Esophagus muscularis mucosa (tissue), 3 donors: ENCODE results near the gene DDX5.

Source experiments
- POLR2A ChIP-seq: fragments of 450-650 bp; IDR thresholded peaks from one replicate; pipeline ENCODE4 v1.6.1; 2017; ENCODE audit warnings: antibody characterized with exemption, moderate library complexity, mild to moderate bottlenecking, low read depth
- TF ChIP-seq, protein P1 (sequence below), 3 experiments: fragments of 200-600 bp in 2 of 3; fragments of 450-650 bp in 1 of 3; sonication (generic) in 2 of 3; IDR thresholded peaks; one replicate each; pipeline ENCODE4 v1.5.1; 2017 to 2019; ENCODE audit warnings: antibody characterized with exemption in 3 of 3, mild to moderate bottlenecking in 2 of 3, moderate library complexity in 1 of 3

DNA sequence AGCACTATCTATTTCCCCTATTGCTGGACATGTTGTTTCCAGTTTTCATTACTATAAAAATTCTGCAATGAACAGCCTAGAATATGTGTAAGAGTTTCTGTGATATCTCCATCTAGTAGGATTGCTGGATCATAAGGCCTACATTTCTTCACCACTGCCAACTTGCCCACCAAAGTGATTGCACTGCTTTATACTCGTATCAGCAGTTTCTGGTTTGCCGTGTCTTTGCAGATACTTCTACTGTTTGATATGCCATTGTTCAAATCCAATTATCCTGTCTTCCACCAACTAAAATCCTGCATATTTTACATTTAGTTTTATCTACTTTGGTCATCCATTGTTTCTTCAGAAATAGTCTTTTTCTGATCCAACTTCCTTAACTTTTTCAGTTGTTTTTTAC lies 21.8 kb upstream of the DDX5 start:
- TF ChIP-seq, protein P1, sequence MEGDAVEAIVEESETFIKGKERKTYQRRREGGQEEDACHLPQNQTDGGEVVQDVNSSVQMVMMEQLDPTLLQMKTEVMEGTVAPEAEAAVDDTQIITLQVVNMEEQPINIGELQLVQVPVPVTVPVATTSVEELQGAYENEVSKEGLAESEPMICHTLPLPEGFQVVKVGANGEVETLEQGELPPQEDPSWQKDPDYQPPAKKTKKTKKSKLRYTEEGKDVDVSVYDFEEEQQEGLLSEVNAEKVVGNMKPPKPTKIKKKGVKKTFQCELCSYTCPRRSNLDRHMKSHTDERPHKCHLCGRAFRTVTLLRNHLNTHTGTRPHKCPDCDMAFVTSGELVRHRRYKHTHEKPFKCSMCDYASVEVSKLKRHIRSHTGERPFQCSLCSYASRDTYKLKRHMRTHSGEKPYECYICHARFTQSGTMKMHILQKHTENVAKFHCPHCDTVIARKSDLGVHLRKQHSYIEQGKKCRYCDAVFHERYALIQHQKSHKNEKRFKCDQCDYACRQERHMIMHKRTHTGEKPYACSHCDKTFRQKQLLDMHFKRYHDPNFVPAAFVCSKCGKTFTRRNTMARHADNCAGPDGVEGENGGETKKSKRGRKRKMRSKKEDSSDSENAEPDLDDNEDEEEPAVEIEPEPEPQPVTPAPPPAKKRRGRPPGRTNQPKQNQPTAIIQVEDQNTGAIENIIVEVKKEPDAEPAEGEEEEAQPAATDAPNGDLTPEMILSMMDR (IDR thresholded peaks at IDR 0.05), result no peak
- no peak for TF ChIP-seq POLR2A
